ENCODE results near the gene TGIF2. TPM values are rescaled to one million over a fixed set of nuclear protein-coding genes. Genes with fewer than 3 reads are reported as not detected.

The TGIF2 gene
- total RNA-seq, 1 donor from 2014 or later: 13.4 TPM

GRCh38 chr20:36593347-36593929, 20.0 kb downstream of the TGIF2 start:
- DNase-seq (ENCODE audit: low read depth): no peak
- H3K4me3 ChIP-seq (ENCODE audit: low read depth, low read length): no peak overlapping the region
- no peak for TF ChIP-seq CTCF (conservative IDR thresholded peaks at IDR 0.05; ENCODE audit: low read depth, low read length)

- no peak for TF ChIP-seq CTCF (conservative IDR thresholded peaks at IDR 0.05; ENCODE audit: low read depth, low read length)
- no peak for DNase-seq (ENCODE audit: low read depth)
- no peak overlapping the region for H3K4me3 ChIP-seq (ENCODE audit: low read depth, low read length)
Observed at GRCh38 chr20:36599912-36600345, 26.5 kb downstream of the TGIF2 start.

GRCh38 chr20:36601540-36601939, 28.1 kb downstream of the TGIF2 start:
- TF ChIP-seq CTCF (conservative IDR thresholded peaks at IDR 0.05; ENCODE audit: low read depth, low read length): no peak
- no peak overlapping the region for H3K4me3 ChIP-seq (ENCODE audit: low read depth, low read length)
- DNase-seq (ENCODE audit: low read depth): no peak

- no peak for DNase-seq (ENCODE audit: low read depth)
- TF ChIP-seq CTCF (conservative IDR thresholded peaks at IDR 0.05; ENCODE audit: low read depth, low read length): no peak
- peak overlapping the region; percentile 46 for H3K4me3 ChIP-seq (ENCODE audit: low read depth, low read length)
Observed at GRCh38 chr20:36604952-36605398, 31.6 kb downstream of the TGIF2 start.

DNA sequence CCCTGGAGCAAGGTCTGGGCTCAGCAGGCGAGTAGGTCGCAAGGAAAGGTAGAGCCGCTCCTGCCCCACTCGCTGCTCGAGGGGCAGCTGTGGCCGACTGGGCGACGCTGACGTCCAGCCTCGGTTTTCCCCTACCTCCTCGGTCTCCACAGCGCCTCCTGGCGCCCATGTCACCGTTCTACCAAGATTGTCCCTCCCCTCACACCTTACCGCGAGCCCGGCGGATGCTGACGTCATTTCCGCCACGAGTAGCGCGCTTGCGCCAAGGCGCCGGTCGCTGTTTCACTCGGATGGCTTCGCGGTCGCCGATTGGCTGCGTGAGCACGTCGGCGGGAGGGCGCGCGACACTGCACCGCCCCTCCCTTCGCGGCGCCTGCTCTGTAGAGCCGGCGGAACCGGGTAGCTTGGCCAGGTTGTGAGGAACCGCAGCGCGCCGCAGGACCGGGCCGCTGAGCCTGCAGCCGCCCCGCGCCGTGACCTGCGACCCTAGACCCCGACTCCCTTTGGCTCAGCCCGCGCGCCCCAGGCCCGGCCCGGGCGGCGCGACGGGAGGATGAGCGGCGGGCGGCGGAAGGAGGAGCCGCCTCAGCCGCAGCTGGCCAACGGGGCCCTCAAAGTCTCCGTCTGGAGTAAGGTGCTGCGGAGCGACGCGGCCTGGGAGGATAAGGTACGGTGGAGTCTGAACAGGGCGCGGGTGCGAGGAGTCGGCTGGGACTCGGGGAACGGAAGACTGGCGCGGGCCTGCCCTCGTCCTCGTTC, 32.2 kb downstream of the TGIF2 start, which contains the start of gene RAB5IF:
Gene RAB5IF, plus strand, starts transcription at position 381 of the 759 bp plus-strand sequence. Its CDS starts 173 bp downstream, at position 554.
- peak; percentile 89 for TF ChIP-seq CTCF (conservative IDR thresholded peaks at IDR 0.05; ENCODE audit: low read depth, low read length)
- peak within 1 kb of the TSS; percentile 99 for H3K4me3 ChIP-seq (ENCODE audit: low read depth, low read length)
- peak; percentile 77 for DNase-seq (ENCODE audit: low read depth)

DNA sequence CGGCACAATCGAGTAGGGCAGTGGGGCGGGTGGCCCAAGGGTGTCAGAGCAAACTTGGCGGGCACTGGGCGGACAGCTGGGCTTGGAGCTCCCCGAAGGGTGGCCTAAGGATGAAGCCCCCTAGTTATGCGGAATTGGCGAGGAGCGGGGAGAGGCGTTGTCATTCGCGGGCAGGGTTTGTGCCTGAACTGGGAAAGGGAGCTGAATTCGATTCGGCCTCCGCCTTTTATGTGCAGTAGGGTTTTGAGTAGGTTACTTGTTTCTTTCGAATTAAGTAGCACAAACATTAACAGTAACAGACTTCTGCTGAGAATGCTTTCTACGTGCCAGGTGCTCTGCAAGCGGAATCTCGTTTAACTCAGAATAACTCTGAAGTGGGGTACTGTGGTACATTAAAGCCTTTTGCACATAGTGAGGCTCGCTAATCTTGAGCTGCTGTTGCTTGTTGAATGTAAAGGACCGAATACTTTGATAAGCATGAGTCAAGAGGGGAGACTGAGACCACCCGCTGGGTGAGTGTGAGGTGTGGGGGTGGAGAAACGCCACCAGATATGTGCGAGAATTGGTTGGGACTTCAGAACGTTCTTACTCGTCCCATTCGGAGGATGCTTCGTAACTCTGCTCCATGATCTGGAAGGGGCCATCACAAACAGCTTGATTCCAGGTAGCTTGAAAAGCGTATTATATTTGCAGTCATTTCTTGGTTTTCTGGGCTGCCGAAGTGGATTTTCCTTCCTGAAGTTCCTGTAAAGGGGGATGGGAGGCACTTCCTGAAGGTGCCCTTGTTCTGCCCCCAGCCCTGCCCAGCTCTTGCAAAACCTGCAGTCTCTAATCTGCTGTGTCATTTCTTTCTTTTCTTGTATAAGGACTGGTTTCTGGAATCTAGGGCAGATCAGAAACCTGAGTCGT, 33.0 kb downstream of the TGIF2 start:
- TF ChIP-seq CTCF (conservative IDR thresholded peaks at IDR 0.05; ENCODE audit: low read depth, low read length): no peak
- no peak for DNase-seq (ENCODE audit: low read depth)
- H3K4me3 ChIP-seq (ENCODE audit: low read depth, low read length): peak overlapping the region; percentile 99
